ENCODE data around the gene SPA17. TPM values are rescaled to one million over a fixed set of nuclear protein-coding genes. Genes with fewer than 3 reads are reported as not detected.

SPA17 gene
- total and polyA plus RNA-seq, 2 of the 8 experiments (the other 6 are each of a cell fraction or from before 2014, with no cell fraction given) = 3.7 to 5.2 TPM

GRCh38 chr11:124746621-124747243 lies 73.0 kb downstream of the SPA17 start:
- H2BK12ac ChIP-seq (ENCODE audit: low read depth, low read length) = 0 out of 2 replicates have a peak overlapping the region, but pooled peaks have one; percentile 14
- H3K23me2 ChIP-seq (ENCODE audit: low read depth, low read length) = peaks cover 10% of the 10 kb centered on the region; the same call in 1 of the 2 replicates
- H3K4me1 ChIP-seq (replicated peaks in 1 of 4; ENCODE audit: control insufficient read depth in 3 of 4, insufficient read depth in 4 of 4, low read length in 3 of 4) = peaks cover 0 to 19% (median 16%) of the 10 kb centered on the region in 4 experiments; a peak in 6 of 7 replicates
- H3K79me2 ChIP-seq (ENCODE audit: control insufficient read depth in 1 of 2, insufficient read depth in 2 of 2, low read length in 2 of 2) = no peaks in the 10 kb centered on the region
- FAIRE-seq (peak; percentile 57), DNase-seq (ENCODE audit: low read depth in 1 of 2, low spot score in 2 of 2) (peak; percentile 77 to 88)
- no peak overlapping the region for H3K56ac ChIP-seq (replicated peaks; ENCODE audit: insufficient read length, low read depth, low read length)
- CTCF ChIA-PET (ENCODE audit: partially characterized antibody) = interaction anchor here (0.6 to 28.0 kb wide), 19 partner anchors 7 to 124 kb away, joined by 3 to 382 read pairs (median 6); partner anchors contain the start of genes ESAM, NRGN and VSIG2
- no peak overlapping the region for H3K4ac ChIP-seq (replicated peaks; ENCODE audit: insufficient read length, low read depth, low read length)
- no peak overlapping the region for H4K5ac ChIP-seq (ENCODE audit: insufficient read length, low read depth, low read length)
- H3K9ac ChIP-seq (replicated peaks in 1 of 4; ENCODE audit: extremely low read depth in 1 of 4, low read depth in 3 of 4, low read length in 3 of 4) = no peak overlapping the region
- no peak overlapping the region for H2AK5ac ChIP-seq (ENCODE audit: low read depth, low read length)
- H2BK20ac ChIP-seq (ENCODE audit: low read length) = no peak overlapping the region
- peak overlapping the region; percentile 83 to 95 for H3K4me2 ChIP-seq (ENCODE audit: insufficient read depth in 1 of 2, low read depth in 2 of 2, low read length in 2 of 2)
- no peaks in the 10 kb centered on the region for H3K36me3 ChIP-seq (ENCODE audit: control insufficient read depth in 2 of 4, insufficient read depth in 4 of 4, low read length in 3 of 4)
- H4K20me1 ChIP-seq (replicated peaks in 1 of 2; ENCODE audit: control insufficient read depth in 1 of 2, insufficient read depth in 2 of 2, low read length in 2 of 2) = peaks cover 11 to 29% of the 10 kb centered on the region in 2 experiments
- POLR2A ChIA-PET (ENCODE audit: partially characterized antibody) = interaction anchor here (1.0 to 3.0 kb wide), 6 partner anchors 8 to 73 kb away, joined by 5 to 13 read pairs (median 6); partner anchors contain the start of genes MSANTD2, SIAE and SPA17
- peak overlapping the region; percentile 97 for H2AFZ ChIP-seq (ENCODE audit: low read length)
- H4K91ac ChIP-seq (replicated peaks; ENCODE audit: insufficient read length, low read length) = no peak overlapping the region
- no peak overlapping the region for H3K23ac ChIP-seq (ENCODE audit: insufficient read length)
- no peak overlapping the region for H4K8ac ChIP-seq (ENCODE audit: extremely low read depth, insufficient read depth, low read length)
- no peak overlapping the region for H2BK120ac ChIP-seq (replicated peaks; ENCODE audit: low read depth, low read length)
- peaks cover 92 to 99% (median 97%) of the 10 kb centered on the region in 4 experiments for H3K27me3 ChIP-seq (replicated peaks in 1 of 4; ENCODE audit: control insufficient read depth in 3 of 4, extremely low read depth in 1 of 4, insufficient read depth in 3 of 4, low read length in 3 of 4)
- 0 out of 2 replicates have a peak overlapping the region, but pooled peaks have one; percentile 26 for H2BK5ac ChIP-seq (ENCODE audit: low read depth, low read length)
- no peak overlapping the region for H3K27ac ChIP-seq (ENCODE audit: low read depth, low read length)
- no peak overlapping the region for H2BK15ac ChIP-seq (ENCODE audit: low read length)
- no peak overlapping the region for H3K14ac ChIP-seq (ENCODE audit: insufficient read length)
- H3K9me3 ChIP-seq (ENCODE audit: insufficient read depth in 2 of 2, low read depth in 1 of 2, low read length in 1 of 2) = no peaks in the 10 kb centered on the region
- WGBS, 2 experiments (ENCODE audit: extremely low coverage in 1 of 2, insufficient coverage in 1 of 2, insufficient read length in 1 of 2, insufficient replicate concordance in 2 of 2, low coverage in 1 of 2, low lambda C conversion rate in 2 of 2, missing lambda C conversion rate in 1 of 2) = 3% methylated on average over 17 of the region's 37 CpGs; no CpG with 5 or more reads in 1 of the 2 experiments
- H3K18ac ChIP-seq (ENCODE audit: extremely low read depth, low read length) = peak overlapping the region; percentile 55
- H3K79me1 ChIP-seq (ENCODE audit: low read depth, low read length) = no peaks in the 10 kb centered on the region
- peak overlapping the region; percentile 72 to 83 (median 77) for H3K4me3 ChIP-seq (ENCODE audit: extremely low read depth in 1 of 4, insufficient read depth in 2 of 4, low read depth in 3 of 4, low read length in 4 of 4)
- TF ChIP-seq, protein P1, sequence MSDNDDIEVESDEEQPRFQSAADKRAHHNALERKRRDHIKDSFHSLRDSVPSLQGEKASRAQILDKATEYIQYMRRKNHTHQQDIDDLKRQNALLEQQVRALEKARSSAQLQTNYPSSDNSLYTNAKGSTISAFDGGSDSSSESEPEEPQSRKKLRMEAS (IDR thresholded peaks at IDR 0.05) = peak; percentile 72
- TF ChIP-seq POU5F1 (IDR thresholded peaks at IDR 0.05; ENCODE audit: low read depth, low read length) = no peak
- no peak for TF ChIP-seq RXRA (IDR thresholded peaks at IDR 0.05; ENCODE audit: insufficient read depth, low read depth, low read length)
- no peak for TF ChIP-seq NANOG (IDR thresholded peaks at IDR 0.05; ENCODE audit: insufficient read depth, low read depth, low read length, poor library complexity, severe bottlenecking)
- TF ChIP-seq TEAD4 (IDR thresholded peaks at IDR 0.05; ENCODE audit: low read depth, low read length) = 0 out of 2 replicates have a peak, but pooled peaks have one; percentile 51
- no peak for TF ChIP-seq BCL11A (IDR thresholded peaks at IDR 0.05; ENCODE audit: low read depth in 2 of 2, low read length in 2 of 2)
- TF ChIP-seq SRF (IDR thresholded peaks at IDR 0.05; ENCODE audit: low read depth, low read length) = no peak
- no peak for TF ChIP-seq FOSL1 (IDR thresholded peaks at IDR 0.05; ENCODE audit: insufficient read depth, low read depth, low read length)
- TF ChIP-seq HDAC2 (IDR thresholded peaks at IDR 0.05; ENCODE audit: borderline replicate concordance in 1 of 2, low read depth in 2 of 2, low read length in 2 of 2) = peak in 1 of 2 experiments; percentile 77; a peak in 1 of 4 replicates
- no peak for TF ChIP-seq YY1 (IDR thresholded peaks at IDR 0.05; ENCODE audit: low read depth, low read length)
- no peak for TF ChIP-seq TAF7 (optimal IDR thresholded peaks at IDR 0.05; ENCODE audit: borderline replicate concordance, low read depth, low read length)
- peak; percentile 72; the same call in 1 of the 2 replicates for TF ChIP-seq CREB1 (IDR thresholded peaks at IDR 0.05)

Data from H1 (cell line).